ENCODE results near the gene OPTC.
"Not testable (repeated sequence)": the region's sequence is repeated elsewhere in the genome, so short reads cannot be mapped to it uniquely, and the experiment has no call there.

OPTC gene

GRCh38 chr1:203493901-203494300 lies at the start of gene OPTC:
Gene OPTC, plus strand, starts transcription at chr1:203494153. Its CDS starts 1,853 bp downstream, at chr1:203496006.
- DNase-seq, result no peak

DNA sequence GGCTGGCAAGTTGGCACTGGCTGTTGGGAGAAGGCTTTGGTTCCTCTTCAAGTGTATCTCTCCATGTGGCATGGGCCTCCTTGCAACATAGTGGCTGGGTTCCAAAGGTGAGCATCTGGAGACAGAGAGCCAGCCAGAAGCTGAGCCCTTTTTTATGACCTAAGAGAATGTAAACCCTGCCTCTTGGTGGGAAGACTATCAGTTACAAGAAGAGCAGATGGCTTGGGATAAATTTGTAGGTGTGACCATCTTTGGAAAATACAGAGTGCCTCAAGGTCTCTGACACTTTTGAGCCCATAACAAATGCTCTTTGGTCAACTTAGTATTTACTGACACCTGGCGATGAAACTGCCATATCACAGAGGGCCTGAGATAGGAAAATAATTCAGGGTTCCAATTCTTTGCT lies 49.8 kb upstream of the OPTC start:
- DNase-seq, result no peak

DNA sequence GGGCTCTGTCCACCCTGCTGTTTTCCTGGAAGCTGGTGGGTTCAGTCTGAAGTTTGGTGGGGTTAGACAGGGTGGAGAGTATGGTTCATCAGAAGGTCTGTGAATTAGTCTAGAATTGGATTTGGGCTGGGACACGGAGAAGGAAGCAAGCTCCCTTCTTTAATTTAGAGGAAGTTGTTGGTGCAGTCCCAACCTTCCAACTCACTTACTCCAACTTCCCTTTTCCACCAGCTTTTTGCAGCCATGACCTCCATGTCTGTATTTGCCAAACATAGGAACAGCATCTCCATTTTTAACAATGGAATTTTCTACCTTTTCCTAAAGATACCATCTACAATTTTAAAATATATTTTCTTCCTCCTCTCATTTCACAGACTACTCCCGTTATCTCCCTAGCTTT lies 46.8 kb upstream of the OPTC start:
- DNase-seq, result no peak

DNA sequence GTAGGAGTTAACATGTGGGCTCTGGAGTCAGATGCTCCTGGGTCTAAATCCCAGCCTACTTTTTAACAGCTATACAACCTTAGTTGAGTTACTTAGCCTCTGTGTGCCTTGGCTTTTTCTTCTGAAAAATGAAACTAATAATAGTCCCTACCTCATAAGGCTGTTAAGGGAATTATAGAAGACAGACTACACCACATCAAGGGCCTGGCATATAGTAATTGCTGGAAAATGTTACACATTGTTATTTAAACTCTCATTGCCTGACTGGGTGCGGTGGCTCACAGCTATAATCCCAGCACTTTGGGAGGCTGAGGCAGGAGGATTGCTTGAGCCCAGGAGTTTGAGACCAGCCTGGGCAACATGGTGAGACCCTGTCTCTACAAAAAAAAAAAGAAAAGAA lies 46.4 kb upstream of the OPTC start:
- DNase-seq, result not testable (repeated sequence)

DNA sequence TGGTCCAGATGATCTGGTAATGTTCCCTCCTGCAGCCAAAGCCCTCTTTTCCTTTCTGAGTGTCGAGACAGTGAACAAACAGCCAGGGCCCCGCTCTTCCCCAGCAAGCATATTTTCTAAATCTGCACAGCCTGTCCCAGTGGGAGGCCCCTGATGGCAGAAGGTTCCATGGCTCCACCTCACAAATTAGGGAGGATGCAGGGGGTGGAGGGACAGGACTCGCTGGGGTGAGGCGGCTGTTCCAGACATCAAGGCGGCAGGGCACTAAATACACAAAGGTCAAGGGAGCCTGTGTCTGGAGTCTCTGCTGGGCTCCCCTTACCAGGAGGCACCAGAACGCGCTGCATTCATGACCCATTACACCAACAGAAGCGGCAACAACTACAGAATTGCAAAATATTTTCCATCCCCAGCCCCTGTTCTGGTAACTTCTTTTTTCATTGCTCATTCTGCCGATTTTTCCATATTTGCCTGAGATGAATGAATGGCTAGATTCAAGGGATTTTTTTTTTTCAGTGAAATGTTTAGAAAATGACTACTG lies 45.4 kb upstream of the OPTC start:
- DNase-seq, result no peak

DNA sequence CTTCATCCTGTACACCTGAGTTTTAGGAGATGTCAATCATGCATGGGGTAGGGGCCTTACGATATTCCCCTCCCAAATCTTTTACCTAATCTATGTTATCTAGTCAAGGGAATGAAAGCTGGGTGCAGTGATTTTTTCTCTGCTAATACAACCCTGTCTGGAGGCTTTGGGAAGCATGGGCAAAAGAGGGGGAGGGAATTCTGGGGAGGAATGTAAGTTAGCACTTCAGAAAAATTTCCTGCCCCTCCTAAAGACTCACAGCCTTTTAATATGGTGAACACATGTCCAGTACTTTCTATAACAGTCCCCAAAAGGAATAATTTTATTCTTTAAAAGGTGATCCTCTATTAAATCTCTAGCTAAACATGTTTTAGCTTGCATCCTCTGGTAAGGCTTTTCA lies 44.0 kb upstream of the OPTC start:
- no peak for DNase-seq

DNA sequence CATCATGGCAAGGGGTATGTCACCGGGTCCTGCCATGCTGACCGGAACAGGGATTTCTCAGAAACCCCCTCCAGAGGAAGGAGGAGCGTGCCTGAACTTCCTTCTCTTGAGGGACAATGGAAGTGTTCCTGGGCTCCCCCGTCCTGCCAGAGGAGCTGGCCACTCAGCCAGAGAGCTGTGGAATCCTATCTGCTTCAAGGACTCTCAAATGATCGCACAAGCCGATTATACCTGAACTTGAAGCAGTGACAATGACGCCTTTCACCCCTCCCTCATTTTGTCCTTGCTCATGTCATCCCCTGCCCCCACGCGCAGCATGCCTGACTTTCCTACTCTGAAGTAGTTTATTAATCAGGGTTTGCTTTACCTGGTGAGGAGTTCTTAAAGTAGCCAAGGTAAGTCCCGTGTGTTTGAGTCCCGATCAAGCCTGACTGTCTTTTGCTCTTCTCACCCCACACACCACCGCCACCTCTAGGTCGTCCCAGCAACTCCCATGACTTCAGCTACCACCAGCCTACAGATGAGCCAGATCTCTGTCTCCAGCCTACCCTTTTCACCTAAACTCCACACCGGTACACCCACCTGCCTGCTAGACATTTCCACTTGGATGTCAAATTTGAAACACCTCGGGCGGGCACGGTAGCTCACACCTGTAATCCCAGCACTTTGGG lies 43.3 kb upstream of the OPTC start:
- DNase-seq, result no peak

DNA sequence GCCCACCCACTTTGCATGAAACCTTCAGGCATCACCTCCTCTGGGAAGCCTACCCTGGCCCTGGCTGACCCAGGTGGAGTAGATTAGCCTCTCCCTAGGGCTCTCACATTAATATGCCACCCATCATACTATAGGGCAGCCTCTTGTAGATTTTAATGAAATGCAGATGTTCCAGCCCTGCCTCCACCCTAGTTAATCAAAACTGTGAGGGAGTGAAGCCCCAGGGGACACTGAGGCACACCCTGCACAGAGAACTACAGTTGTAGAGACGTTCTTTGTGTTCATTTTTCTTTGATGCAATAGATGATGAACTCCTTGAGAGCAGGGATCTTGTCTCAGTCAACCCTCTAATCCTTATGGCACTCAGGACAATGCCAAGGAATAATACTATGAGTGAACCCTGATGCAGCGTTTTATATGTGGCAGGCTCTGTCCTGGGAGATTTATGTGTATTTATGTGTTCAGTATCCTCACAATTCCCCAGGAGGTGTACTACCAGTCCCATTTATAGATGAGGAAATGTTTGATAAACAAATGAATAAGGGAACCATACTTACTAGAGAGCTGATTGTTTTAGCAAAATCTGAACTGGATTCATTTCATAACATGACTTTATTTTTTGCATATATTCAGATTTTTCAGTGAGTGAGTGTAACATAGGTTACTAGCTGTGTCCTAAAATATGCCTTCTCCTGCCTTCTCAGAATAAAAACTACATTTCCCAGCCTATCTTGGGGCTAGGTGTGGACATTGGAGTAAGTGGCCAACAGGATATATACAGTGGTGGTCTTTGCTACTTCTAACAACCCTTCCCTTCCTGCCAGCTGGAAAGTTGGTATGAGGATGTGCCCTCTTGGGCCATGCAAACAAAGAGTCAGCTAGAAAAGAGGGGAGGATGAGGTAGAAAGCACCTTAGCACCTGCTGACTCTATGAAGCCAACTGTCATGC lies 41.8 kb upstream of the OPTC start:
- no peak for DNase-seq

DNA sequence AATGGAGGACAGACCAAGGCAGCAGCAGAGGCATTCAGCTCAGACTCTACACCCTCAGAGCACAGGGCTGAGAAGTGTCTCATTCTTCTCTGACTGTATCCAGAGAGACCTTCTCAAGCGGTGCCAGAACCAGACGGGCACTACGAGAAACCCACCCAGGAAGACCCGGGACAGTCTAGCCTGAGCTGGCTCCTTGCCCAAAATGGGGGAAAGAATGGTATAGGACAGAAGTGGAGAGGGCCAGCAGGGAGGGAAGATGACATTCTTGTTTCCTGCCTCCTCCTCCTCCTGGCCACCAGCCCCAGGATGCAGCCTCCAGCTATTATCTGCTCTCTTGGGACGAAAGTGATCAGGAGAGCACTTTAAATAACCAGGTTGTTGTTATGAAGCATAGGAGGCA lies 40.9 kb upstream of the OPTC start:
- DNase-seq, result no peak

DNA sequence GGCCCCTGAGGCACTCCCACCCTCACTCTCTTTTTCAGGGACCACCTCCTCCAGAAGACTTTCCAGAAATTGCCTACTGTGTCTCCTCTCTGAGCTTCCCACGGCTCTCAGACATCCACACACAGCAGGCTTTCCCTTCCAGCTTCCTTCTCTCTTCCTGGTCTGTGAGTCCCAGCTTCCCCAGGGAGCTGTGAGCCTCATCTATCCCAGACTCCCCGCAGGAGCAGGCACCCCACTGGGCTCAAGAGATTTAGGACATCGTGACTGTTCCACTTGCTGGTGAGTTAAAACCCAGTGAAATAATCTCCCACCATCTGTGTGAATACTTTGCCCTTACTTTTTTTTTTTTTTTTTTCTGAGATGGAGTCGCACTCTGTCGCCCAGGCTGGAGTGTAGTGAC lies 40.3 kb upstream of the OPTC start:
- no peak for DNase-seq

GRCh38 chr1:203454986-203455471 lies 38.9 kb upstream of the OPTC start:
- DNase-seq, result no peak

- no peak for DNase-seq
Measured at GRCh38 chr1:203455706-203456105, 38.2 kb upstream of the OPTC start.

- DNase-seq, result no peak
Measured at GRCh38 chr1:203456577-203456976, 37.4 kb upstream of the OPTC start.

GRCh38 chr1:203458078-203458477 lies 35.9 kb upstream of the OPTC start:
- no peak for DNase-seq

- DNase-seq, result no peak
Measured at GRCh38 chr1:203459671-203460201, 34.2 kb upstream of the OPTC start.

DNA sequence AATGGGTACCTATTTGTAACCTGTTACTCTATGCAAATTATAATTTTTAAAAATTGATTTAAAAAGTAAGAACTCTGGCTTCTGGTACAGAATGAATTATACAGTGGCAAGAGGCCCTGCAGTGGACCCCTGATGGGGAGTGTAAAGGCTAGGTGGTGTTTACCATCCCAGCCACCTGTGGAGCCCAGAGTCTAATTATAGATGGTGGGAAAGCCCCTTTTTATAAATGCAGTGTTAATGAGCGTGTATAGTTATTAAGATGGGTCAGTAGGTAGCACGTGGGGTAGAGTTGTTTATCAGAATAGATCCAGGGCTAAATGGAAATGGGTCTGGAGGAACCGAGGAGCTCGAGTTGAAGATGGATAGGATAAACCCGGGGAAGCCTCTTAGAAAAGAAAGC lies 32.2 kb upstream of the OPTC start:
- no peak for DNase-seq

DNA sequence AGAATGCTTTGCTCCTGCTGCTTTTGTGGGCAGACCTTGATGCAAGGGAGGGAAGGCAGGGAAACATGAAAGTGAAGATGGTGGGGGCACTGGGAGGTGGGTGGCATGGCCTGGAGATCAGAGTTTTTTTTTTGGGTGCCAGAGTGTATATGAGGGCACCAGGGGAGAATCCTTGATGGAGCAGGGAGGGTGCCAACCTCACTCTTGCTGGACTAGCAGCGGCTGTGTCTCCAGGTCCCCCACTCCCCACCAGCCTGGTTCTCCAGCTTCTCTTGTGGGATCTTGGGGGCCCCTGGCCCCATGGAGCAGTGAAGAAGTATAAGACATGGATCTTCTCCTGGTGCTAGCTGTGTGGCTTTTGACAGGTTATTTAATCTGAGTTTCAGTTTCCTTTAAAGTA lies 31.8 kb upstream of the OPTC start:
- DNase-seq, result no peak

DNA sequence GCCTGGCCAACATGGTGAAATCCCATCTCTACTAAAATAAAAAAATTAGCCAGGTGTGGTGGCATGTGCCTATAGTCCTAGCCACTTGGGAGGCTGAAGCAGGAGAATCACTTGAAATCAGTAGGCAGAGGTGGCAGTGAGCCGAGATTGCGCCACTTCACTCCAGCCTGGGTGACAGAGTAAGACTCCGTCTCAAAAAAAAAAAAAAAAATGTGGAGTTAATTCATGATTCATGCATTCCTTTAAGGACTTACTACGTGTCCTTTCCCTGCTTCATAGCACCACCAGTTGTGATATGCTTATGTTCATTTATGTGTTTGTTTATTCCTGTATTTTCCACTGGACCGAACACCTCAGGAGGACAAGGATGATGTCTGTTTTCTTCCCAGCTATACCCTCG lies 31.1 kb upstream of the OPTC start:
- DNase-seq, result no peak

DNA sequence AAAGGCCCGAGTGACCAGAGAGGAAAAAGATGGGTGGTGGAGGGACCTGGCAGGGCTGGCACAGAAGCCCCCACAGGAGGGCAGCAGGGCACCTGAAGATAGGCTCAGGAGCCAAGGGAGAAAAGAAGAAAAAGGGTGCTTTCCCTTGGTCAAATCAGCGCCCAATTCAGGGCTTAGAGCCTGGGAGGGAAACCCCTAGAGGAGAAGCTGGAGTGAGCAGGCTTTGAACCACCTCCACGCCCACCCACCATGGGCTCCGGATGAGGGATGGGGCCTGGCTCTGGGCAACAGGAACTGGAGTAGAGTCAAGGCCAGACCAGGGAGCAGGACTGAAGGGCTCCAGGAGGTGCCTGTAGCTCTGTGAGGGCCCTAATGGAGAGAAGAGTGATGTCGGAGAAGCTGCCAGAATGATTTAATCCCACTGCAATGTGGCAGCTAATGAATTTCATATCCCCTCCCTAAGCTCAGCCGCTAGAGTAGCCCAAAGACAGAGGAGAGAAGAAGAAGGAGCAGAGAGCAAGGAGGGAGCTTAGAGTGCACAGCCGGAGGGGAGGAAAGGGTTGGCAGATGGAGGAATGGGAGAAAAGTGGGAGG lies 30.4 kb upstream of the OPTC start:
- no peak for DNase-seq

DNA sequence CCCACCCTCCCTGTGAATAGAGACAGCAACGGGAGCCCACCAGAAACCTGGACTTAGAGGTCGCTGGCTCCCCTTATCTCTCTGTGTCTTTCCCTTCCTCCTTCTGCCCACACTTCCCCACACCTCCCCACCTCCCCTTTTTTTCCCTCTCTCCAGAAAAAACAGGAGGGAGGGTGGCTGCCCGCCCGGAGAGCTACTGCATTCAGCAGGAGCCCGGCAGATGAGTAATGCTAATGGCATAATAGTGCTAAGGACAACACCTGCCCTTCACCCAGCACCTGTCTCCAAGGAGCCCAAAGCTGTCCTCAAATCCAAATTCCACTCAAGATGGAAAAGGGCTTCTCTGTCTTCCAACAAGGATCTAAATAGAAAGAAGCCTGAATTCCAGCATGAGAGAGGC lies 29.7 kb upstream of the OPTC start:
- peak in 1 of 2 experiments; percentile 43 for DNase-seq

GRCh38 chr1:203464743-203465142 lies 29.2 kb upstream of the OPTC start:
- no peak for DNase-seq

DNA sequence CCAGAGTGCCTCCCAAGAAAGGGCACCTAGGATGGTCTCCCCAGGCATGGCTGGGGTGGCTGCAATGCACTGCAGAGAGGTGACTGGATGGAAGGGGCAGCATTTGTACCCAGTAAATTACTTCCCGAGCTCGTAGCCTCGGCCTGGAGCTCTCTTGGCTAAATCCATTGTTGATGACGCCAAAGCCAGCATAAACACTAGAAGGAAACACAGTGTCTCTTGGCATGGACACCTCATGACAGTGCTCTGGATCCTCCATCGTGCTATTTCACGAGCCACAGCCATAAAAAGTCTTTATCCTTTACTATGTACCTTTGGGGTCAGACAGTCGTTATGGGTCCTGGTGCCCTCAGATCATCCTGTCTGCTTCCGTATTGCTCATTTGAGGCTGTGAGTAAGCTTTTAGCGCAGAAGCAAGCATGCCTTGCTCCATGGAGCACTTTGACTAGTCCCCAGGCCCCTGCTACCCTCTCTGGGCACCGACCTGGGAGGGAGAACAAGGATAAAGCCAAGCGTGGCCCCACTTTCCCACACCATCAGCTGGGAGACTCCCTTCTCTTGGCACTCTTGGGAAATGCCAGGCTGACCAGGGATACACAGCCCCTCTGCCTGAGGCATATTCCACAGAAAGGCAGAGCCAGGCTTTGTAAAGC lies 28.7 kb upstream of the OPTC start:
- DNase-seq, result no peak

- no peak for DNase-seq
Measured at GRCh38 chr1:203465948-203466347, 28.0 kb upstream of the OPTC start.
